ENCODE data around the gene TNFRSF14. TPM values are rescaled to one million over a fixed set of nuclear protein-coding genes. Genes with fewer than 3 reads are reported as not detected.

TNFRSF14 gene
- total RNA-seq, 1 donor from 2014 or later, result 0.61 TPM

- H3K9me3 Mint-ChIP-seq, result no peaks in the 10 kb centered on the region
- no peak overlapping the region for H3K27ac Mint-ChIP-seq (ENCODE audit: unreplicated experiment)
- TF ChIP-seq, protein P1, sequence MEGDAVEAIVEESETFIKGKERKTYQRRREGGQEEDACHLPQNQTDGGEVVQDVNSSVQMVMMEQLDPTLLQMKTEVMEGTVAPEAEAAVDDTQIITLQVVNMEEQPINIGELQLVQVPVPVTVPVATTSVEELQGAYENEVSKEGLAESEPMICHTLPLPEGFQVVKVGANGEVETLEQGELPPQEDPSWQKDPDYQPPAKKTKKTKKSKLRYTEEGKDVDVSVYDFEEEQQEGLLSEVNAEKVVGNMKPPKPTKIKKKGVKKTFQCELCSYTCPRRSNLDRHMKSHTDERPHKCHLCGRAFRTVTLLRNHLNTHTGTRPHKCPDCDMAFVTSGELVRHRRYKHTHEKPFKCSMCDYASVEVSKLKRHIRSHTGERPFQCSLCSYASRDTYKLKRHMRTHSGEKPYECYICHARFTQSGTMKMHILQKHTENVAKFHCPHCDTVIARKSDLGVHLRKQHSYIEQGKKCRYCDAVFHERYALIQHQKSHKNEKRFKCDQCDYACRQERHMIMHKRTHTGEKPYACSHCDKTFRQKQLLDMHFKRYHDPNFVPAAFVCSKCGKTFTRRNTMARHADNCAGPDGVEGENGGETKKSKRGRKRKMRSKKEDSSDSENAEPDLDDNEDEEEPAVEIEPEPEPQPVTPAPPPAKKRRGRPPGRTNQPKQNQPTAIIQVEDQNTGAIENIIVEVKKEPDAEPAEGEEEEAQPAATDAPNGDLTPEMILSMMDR (conservative IDR thresholded peaks at IDR 0.05), result peak; percentile 51
- no peak overlapping the region for H3K4me3 Mint-ChIP-seq
- H3K36me3 Mint-ChIP-seq (ENCODE audit: low read depth), result no peaks in the 10 kb centered on the region
- peak; percentile 43 for DNase-seq (ENCODE audit: low read depth, low spot score)
- H3K4me1 Mint-ChIP-seq, result peaks cover 35% of the 10 kb centered on the region
- H3K27me3 Mint-ChIP-seq (ENCODE audit: low read depth), result peaks cover 20% of the 10 kb centered on the region
These were observed 16.8 kb upstream of the TNFRSF14 start for GRCh38 chr1:2539312-2539907.

DNA sequence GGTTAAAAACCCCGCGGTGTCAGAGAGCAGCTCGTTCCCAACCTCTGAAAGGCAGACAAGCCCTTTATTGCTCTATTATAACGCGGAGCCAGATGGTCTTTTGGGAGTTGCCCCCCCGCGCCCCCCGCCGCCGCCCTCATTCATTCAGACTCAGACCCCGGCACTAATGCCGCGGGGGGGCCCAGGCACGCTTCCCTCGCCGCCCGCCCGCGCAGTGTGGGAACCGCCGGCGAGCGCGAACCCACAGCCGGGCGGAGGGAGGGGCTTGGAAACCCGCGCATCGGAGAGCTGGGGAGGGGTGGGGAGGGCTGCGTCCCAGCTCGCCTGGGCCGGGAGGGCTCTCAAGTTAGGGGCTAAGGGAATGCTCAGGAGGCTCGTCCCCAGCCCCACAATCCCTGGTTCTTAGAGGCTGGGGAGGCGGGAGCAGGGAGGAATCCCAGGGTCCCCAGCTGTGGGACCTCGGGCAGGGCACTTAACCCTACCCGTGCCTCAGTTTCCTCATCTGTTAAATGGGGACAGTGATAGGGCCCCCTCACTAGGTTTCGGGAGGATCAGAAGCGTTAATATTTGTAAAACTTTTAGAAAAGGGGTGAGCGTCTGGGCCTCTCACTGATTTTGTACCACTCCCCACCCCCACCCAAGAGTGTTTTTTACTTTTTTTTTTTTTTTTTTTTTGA lies 15.2 kb upstream of the TNFRSF14 start:
- Mint-ChIP-seq H3K36me3 (ENCODE audit: low read depth) (no peaks in the 10 kb centered on the region), H3K9me3 (no peaks in the 10 kb centered on the region), H3K27ac (ENCODE audit: unreplicated experiment) (no peak overlapping the region), H3K27me3 (ENCODE audit: low read depth) (peaks cover 9% of the 10 kb centered on the region), H3K4me1 (peaks cover 33% of the 10 kb centered on the region), H3K4me3 (peak overlapping the region; percentile 82)
- TF ChIP-seq, protein P1 (conservative IDR thresholded peaks at IDR 0.05), result no peak
- peak; percentile 58 for DNase-seq (ENCODE audit: low read depth, low spot score)

DNA sequence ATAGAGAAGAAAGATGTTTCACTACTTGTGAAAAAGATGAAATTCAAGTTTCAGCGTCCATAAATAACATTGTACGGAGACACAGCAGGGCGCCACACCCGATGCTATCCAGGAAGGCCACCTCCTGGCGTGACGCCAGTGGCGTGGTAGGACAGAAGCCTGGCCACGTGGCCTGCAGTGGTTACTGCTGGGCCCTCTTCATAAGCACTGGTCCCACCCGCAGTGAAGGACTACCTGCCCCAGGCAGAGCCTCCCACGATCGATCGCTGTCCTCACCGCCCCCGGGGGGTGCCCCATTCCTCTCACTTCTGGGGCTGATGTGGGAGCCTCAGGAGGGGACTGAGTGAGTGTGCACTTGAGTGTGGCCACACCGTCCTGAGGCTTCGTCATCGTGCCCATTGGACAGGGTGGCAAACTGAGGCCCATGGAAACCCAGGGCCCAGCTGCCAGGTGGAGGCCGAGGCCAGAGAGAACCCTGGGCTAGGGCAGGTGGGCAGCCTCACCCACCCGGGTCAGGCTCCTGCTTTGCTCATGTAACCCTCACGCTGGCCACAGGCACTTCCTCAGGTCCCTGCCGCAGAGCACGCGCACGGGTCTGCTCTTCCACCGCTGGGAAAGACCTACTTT lies 14.4 kb upstream of the TNFRSF14 start:
- H3K27ac Mint-ChIP-seq (ENCODE audit: unreplicated experiment), result no peak overlapping the region

DNA sequence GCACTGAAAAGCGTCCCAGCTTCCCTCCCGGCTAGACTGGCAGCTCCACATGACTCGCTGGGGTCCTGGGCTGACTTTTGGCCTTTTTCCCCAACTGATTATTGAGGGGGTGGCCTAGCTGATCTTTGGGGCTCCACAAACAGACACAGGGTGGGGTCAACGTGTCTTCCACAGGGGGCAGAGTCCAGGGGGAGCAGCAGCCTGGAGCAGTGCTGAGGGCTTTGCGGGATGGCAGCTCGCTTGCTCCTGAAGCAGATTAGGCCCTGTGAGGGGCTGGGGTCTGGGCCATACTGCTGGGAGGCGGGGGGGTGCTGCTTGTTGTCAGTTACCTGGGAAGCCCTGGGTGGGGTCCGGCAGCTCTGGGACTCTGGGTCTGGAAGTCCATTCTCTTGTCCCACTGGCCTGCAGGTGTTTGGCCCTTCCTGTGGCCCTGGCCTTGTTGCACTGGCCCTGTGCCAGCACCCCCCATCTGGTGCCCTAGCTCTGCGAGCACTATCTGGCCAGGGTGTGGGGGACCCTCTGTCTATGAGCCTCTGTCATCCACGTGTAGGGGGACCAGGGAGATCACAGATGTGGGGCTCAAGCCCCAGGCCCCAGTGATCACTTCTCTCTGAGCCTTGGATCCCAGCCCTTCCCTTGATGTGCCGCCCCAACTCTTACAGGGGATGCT lies 13.8 kb upstream of the TNFRSF14 start:
- H3K9me3 Mint-ChIP-seq, result no peaks in the 10 kb centered on the region
- H3K36me3 Mint-ChIP-seq (ENCODE audit: low read depth), result no peaks in the 10 kb centered on the region
- DNase-seq (ENCODE audit: low read depth, low spot score), result no peak
- TF ChIP-seq, protein P1 (conservative IDR thresholded peaks at IDR 0.05), result no peak
- peak overlapping the region; percentile 66 for H3K4me3 Mint-ChIP-seq
- no peaks in the 10 kb centered on the region for H3K27me3 Mint-ChIP-seq (ENCODE audit: low read depth)
- H3K27ac Mint-ChIP-seq (ENCODE audit: unreplicated experiment), result no peak overlapping the region
- peaks cover 28% of the 10 kb centered on the region for H3K4me1 Mint-ChIP-seq

More for the DNA sequence above, 14.4 kb upstream of the TNFRSF14 start:
- no peaks in the 10 kb centered on the region for H3K36me3 Mint-ChIP-seq (ENCODE audit: low read depth)
- no peak overlapping the region for H3K4me3 Mint-ChIP-seq
- peaks cover 4% of the 10 kb centered on the region for H3K27me3 Mint-ChIP-seq (ENCODE audit: low read depth)
- H3K9me3 Mint-ChIP-seq, result no peaks in the 10 kb centered on the region
- no peak for DNase-seq (ENCODE audit: low read depth, low spot score)
- peaks cover 28% of the 10 kb centered on the region for H3K4me1 Mint-ChIP-seq
- TF ChIP-seq, protein P1 (conservative IDR thresholded peaks at IDR 0.05), result no peak

- H3K4me1 Mint-ChIP-seq, result peaks cover 36% of the 10 kb centered on the region
- no peaks in the 10 kb centered on the region for H3K36me3 Mint-ChIP-seq (ENCODE audit: low read depth)
- H3K9me3 Mint-ChIP-seq, result no peaks in the 10 kb centered on the region
- no peaks in the 10 kb centered on the region for H3K27me3 Mint-ChIP-seq (ENCODE audit: low read depth)
- H3K27ac Mint-ChIP-seq (ENCODE audit: unreplicated experiment), result no peak overlapping the region
- DNase-seq (ENCODE audit: low read depth, low spot score), result peak; percentile 61
- TF ChIP-seq, protein P1 (conservative IDR thresholded peaks at IDR 0.05), result no peak
- peak overlapping the region; percentile 34 for H3K4me3 Mint-ChIP-seq
These were observed 12.6 kb upstream of the TNFRSF14 start for GRCh38 chr1:2543543-2544092.
